GM18873 (cell line): ENCODE data around the gene TRIP10.
"Not testable (repeated sequence)": the region's sequence is repeated elsewhere in the genome, so short reads cannot be mapped to it uniquely, and the experiment has no call there.

Experiments used
- ATAC-seq: cut with Tn5 transposase; IDR thresholded peaks from one replicate; pipeline ENCODE4 v1.9.1; 2021; ENCODE audit warnings: mild to moderate bottlenecking, moderate library complexity, moderate number of reproducible peaks; ENCODE audit not compliant: unreplicated experiment, low FRiP score

TRIP10 gene

GRCh38 chr19:6739390-6739882 lies at the start of gene TRIP10:
TSS of gene TRIP10 (plus strand) at chr19:6739680. CDS start at chr19:6739762, 82 bp downstream.
- no peak for ATAC-seq

- ATAC-seq: no peak
These were observed 49.2 kb upstream of the TRIP10 start for GRCh38 chr19:6690160-6690885.

GRCh38 chr19:6691342-6691741 lies 48.1 kb upstream of the TRIP10 start:
- ATAC-seq: no peak

- no peak for ATAC-seq
These were observed 47.5 kb upstream of the TRIP10 start for GRCh38 chr19:6692027-6692426.

- no peak for ATAC-seq
These were observed 46.4 kb upstream of the TRIP10 start for GRCh38 chr19:6693056-6693471.

GRCh38 chr19:6693681-6694080 lies 45.8 kb upstream of the TRIP10 start:
- no peak for ATAC-seq

- ATAC-seq: no peak
These were observed 45.2 kb upstream of the TRIP10 start for GRCh38 chr19:6694147-6694815.

- no peak for ATAC-seq
These were observed 43.1 kb upstream of the TRIP10 start for GRCh38 chr19:6696239-6696820.

GRCh38 chr19:6697291-6697690 lies 42.2 kb upstream of the TRIP10 start:
- ATAC-seq: no peak

- no peak for ATAC-seq
These were observed 39.5 kb upstream of the TRIP10 start for GRCh38 chr19:6699935-6700334.

- ATAC-seq: no peak
These were observed 38.7 kb upstream of the TRIP10 start for GRCh38 chr19:6700586-6701316.

- no peak for ATAC-seq
These were observed 33.4 kb upstream of the TRIP10 start for GRCh38 chr19:6705931-6706632.

GRCh38 chr19:6706633-6706958 lies 32.9 kb upstream of the TRIP10 start:
- ATAC-seq: no peak

GRCh38 chr19:6707011-6707657 lies 32.3 kb upstream of the TRIP10 start:
- no peak for ATAC-seq

- no peak for ATAC-seq
These were observed 31.8 kb upstream of the TRIP10 start for GRCh38 chr19:6707658-6708018.

- ATAC-seq: no peak
These were observed 31.1 kb upstream of the TRIP10 start for GRCh38 chr19:6708346-6708745.

GRCh38 chr19:6708913-6709312 lies 30.6 kb upstream of the TRIP10 start:
- not testable (repeated sequence) for ATAC-seq

- no peak for ATAC-seq
These were observed 29.9 kb upstream of the TRIP10 start for GRCh38 chr19:6709549-6709948.

GRCh38 chr19:6710273-6711077 lies 29.0 kb upstream of the TRIP10 start:
- no peak for ATAC-seq
